ENCODE data around the gene SEC16A. TPM values are rescaled to one million over a fixed set of nuclear protein-coding genes. Genes with fewer than 3 reads are reported as not detected.

Gene SEC16A
- total and polyA plus RNA-seq, 4 donors: 21.7 to 96.1 (median 66.0) TPM

DNA sequence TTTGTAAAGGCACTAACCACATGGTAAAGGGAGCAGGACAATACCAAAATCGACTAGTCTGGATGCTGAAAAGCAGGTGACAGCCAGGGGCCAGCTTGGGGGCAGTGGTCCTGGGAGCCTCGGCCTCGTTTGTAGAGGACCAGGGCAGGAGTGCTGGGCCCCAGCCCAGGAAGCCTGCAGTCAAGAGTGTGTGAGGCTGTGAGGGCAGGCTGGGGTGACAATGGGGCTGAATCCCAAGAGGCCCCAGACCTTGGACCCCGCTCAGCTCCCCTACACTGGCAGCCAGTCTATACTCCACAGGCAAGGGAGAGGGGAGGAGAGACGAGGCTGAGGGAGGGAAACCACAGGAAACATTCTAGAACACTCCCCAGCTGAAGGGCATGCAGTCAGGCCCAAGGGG is 40.6 kb downstream of the SEC16A start (continued):
- TF ChIP-seq, protein P1, sequence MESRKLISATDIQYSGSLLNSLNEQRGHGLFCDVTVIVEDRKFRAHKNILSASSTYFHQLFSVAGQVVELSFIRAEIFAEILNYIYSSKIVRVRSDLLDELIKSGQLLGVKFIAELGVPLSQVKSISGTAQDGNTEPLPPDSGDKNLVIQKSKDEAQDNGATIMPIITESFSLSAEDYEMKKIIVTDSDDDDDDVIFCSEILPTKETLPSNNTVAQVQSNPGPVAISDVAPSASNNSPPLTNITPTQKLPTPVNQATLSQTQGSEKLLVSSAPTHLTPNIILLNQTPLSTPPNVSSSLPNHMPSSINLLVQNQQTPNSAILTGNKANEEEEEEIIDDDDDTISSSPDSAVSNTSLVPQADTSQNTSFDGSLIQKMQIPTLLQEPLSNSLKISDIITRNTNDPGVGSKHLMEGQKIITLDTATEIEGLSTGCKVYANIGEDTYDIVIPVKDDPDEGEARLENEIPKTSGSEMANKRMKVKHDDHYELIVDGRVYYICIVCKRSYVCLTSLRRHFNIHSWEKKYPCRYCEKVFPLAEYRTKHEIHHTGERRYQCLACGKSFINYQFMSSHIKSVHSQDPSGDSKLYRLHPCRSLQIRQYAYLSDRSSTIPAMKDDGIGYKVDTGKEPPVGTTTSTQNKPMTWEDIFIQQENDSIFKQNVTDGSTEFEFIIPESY (IDR thresholded peaks at IDR 0.05): no peak
- TF ChIP-seq HNF4G (IDR thresholded peaks at IDR 0.05): no peak

DNA sequence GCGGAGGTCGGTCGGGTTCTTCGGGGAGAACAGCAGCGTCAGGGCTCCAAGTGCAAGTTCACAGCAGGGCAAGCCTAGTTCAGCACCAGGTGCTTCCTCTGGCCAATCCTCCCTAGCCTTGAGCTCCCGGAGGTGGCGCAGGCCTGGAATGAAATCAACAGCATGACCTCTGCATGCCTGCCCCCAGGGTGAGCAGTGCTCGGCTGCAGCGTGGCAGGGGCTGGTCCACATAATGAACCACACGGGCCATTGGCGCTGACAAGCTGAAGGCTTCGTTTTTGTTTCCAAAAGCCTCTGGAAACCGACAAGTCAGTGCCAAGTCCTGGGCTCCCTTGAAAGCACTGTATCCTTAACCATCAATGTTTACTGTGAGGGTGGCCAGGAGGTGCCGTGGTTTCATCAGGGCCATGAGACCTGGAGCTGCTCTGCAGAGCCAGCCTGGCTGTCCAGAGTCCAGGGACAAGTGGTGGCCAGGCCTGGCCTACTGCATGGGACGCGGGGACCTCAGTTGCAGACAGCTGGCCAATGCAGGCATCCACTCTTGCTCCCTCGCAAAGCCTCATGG is 41.1 kb downstream of the SEC16A start:
- peaks cover 14 to 60% (median 52%) of the 10 kb centered on the region in 4 donors for H3K4me1 ChIP-seq (ENCODE audit: control insufficient read depth in 4 of 4, insufficient read depth in 4 of 4, low read length in 3 of 4)
- WGBS: 39% methylated on average over 17 of the region's 17 CpGs
- DNase-seq (ENCODE audit: low spot score): no peak
- no peaks in the 10 kb centered on the region for H3K27me3 ChIP-seq (ENCODE audit: control insufficient read depth in 4 of 4, insufficient read depth in 4 of 4, low read length in 3 of 4)
- peak; percentile 83 to 84 for TF ChIP-seq RXRA (IDR thresholded peaks at IDR 0.05)
- TF ChIP-seq EGR1 (IDR thresholded peaks at IDR 0.05; ENCODE audit: low read depth in 2 of 2): peak in 1 of 2 donors; percentile 55
- TF ChIP-seq HNF4A (conservative IDR thresholded peaks at IDR 0.05): peak; percentile 87 to 92
- TF ChIP-seq RAD21 (IDR thresholded peaks at IDR 0.05): peak in 1 of 2 donors; percentile 30
- TF ChIP-seq YY1 (IDR thresholded peaks at IDR 0.05): peak; percentile 61
- TF ChIP-seq, protein P2, sequence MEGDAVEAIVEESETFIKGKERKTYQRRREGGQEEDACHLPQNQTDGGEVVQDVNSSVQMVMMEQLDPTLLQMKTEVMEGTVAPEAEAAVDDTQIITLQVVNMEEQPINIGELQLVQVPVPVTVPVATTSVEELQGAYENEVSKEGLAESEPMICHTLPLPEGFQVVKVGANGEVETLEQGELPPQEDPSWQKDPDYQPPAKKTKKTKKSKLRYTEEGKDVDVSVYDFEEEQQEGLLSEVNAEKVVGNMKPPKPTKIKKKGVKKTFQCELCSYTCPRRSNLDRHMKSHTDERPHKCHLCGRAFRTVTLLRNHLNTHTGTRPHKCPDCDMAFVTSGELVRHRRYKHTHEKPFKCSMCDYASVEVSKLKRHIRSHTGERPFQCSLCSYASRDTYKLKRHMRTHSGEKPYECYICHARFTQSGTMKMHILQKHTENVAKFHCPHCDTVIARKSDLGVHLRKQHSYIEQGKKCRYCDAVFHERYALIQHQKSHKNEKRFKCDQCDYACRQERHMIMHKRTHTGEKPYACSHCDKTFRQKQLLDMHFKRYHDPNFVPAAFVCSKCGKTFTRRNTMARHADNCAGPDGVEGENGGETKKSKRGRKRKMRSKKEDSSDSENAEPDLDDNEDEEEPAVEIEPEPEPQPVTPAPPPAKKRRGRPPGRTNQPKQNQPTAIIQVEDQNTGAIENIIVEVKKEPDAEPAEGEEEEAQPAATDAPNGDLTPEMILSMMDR (IDR thresholded peaks at IDR 0.05; ENCODE audit: low read depth, low read length, missing input control): no peak
- peak; percentile 89 for TF ChIP-seq SP1 (IDR thresholded peaks at IDR 0.05)
- TF ChIP-seq, protein P3, sequence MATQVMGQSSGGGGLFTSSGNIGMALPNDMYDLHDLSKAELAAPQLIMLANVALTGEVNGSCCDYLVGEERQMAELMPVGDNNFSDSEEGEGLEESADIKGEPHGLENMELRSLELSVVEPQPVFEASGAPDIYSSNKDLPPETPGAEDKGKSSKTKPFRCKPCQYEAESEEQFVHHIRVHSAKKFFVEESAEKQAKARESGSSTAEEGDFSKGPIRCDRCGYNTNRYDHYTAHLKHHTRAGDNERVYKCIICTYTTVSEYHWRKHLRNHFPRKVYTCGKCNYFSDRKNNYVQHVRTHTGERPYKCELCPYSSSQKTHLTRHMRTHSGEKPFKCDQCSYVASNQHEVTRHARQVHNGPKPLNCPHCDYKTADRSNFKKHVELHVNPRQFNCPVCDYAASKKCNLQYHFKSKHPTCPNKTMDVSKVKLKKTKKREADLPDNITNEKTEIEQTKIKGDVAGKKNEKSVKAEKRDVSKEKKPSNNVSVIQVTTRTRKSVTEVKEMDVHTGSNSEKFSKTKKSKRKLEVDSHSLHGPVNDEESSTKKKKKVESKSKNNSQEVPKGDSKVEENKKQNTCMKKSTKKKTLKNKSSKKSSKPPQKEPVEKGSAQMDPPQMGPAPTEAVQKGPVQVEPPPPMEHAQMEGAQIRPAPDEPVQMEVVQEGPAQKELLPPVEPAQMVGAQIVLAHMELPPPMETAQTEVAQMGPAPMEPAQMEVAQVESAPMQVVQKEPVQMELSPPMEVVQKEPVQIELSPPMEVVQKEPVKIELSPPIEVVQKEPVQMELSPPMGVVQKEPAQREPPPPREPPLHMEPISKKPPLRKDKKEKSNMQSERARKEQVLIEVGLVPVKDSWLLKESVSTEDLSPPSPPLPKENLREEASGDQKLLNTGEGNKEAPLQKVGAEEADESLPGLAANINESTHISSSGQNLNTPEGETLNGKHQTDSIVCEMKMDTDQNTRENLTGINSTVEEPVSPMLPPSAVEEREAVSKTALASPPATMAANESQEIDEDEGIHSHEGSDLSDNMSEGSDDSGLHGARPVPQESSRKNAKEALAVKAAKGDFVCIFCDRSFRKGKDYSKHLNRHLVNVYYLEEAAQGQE (IDR thresholded peaks at IDR 0.05): peak; percentile 45
- TF ChIP-seq FOXA2 (IDR thresholded peaks at IDR 0.05): peak; percentile 71
- TF ChIP-seq JUND (IDR thresholded peaks at IDR 0.05): peak in 1 of 2 donors; percentile 31
- TF ChIP-seq, protein P4, sequence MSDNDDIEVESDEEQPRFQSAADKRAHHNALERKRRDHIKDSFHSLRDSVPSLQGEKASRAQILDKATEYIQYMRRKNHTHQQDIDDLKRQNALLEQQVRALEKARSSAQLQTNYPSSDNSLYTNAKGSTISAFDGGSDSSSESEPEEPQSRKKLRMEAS (IDR thresholded peaks at IDR 0.05): no peak
- TF ChIP-seq, protein P5, sequence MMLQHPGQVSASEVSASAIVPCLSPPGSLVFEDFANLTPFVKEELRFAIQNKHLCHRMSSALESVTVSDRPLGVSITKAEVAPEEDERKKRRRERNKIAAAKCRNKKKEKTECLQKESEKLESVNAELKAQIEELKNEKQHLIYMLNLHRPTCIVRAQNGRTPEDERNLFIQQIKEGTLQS (IDR thresholded peaks at IDR 0.05): no peak
- TF ChIP-seq GABPA (IDR thresholded peaks at IDR 0.05 in 1 of 2, conservative IDR thresholded peaks at IDR 0.05 in 1 of 2): peak in 1 of 2 donors; percentile 49
- TF ChIP-seq HNF4G (IDR thresholded peaks at IDR 0.05): peak; percentile 75
- TF ChIP-seq, protein P1 (IDR thresholded peaks at IDR 0.05): peak; percentile 64
- TF ChIP-seq TAF1 (conservative IDR thresholded peaks at IDR 0.05): no peak
- peak; percentile 11 for TF ChIP-seq NR2F2 (IDR thresholded peaks at IDR 0.05)
- no peak for TF ChIP-seq FOXA1 (IDR thresholded peaks at IDR 0.05)
- H3K9me3 ChIP-seq (ENCODE audit: control insufficient read depth in 4 of 4, low read length in 3 of 4): no peaks in the 10 kb centered on the region
- peak overlapping the region in 1 of 2 donors; percentile 32 for H3K9ac ChIP-seq (ENCODE audit: low read depth in 1 of 2, low read length in 2 of 2)
- H3K27ac ChIP-seq (ENCODE audit: low read depth in 1 of 2, low read length in 2 of 2): peak overlapping the region; percentile 79 to 80
- no peak overlapping the region for H3K4me3 ChIP-seq (ENCODE audit: low read depth in 1 of 3, low read length in 3 of 3)
- H3K36me3 ChIP-seq (ENCODE audit: control insufficient read depth in 4 of 4, insufficient read depth in 3 of 4, low read depth in 1 of 4, low read length in 3 of 4): peaks cover 20 to 51% (median 33%) of the 10 kb centered on the region in 4 donors

Data from liver (tissue), 9 donors.